OCI-M1 (cell line): ENCODE data around the gene ARR3.
A peak's percentile ranks its signal among the peaks of the same experiment; 100 is the strongest.
"Not testable (repeated sequence)": the region's sequence is repeated elsewhere in the genome, so short reads cannot be mapped to it uniquely, and the experiment has no call there.

Source experiments
- DNase-seq: peaks from one replicate; lab custom pipeline; 2025; lab: John Stamatoyannopoulos, UW

Gene ARR3

DNA sequence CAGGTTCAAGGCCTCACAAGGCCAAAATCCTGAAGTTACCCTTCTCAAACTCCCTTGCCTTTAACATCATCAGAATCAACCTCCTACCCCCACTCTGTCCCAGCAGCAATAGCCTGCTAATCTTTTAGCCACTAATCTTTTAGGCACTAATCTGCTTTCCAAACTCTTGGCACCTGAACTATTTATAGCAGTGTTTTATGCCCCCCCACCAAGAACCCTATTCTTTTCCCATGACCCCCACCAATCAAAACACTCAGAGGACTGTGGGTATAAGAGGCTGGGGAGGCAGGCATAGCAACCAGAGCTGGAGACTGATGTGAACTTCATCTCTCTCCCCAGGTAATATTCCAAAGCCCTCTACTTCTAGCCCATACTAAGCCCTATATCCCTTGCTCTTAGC is at the start of gene ARR3:
Gene ARR3, plus strand, starts transcription at position 301 of the 400 bp plus-strand sequence. CDS start 1,052 bp downstream, outside the sequence.
- no peak for DNase-seq

DNA sequence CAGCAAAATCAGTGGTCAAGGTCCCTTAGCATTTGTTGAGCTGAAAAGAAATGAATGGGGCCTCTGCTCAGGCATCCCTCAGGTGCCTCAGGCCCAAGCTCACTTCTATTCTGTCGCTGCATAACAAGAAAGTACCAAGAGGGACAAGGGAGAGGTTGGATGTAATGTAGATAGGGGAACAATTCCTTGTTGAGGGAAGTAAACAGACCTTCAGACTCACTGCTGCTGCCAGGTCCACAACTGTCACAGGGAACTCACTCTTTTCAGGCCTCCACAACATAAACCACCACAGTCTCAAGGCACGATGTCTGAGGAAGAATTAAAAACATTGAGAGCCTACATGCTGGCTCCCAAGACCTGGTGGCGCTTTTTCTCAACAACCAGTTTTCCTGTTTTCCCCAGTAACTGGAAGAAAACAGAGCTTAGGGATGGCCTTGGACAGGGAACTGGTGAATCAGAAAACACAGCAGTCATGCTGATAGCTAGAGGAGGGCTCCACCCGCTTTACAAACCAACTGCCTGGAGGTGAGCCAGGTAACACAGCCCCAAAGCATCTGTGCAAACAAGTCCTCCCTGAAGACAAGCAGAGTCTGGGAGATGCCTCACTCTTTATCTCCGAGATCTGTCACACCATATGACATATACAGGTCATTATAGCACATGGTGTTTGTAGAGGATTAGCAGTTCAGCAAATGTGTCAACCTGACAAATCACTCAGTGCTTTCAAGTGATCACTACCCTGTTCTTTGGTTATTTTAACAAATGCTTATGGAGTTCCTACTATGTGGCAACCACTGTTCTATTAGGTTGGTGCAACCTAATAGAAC is 48.0 kb upstream of the ARR3 start:
- DNase-seq, result no peak

DNA sequence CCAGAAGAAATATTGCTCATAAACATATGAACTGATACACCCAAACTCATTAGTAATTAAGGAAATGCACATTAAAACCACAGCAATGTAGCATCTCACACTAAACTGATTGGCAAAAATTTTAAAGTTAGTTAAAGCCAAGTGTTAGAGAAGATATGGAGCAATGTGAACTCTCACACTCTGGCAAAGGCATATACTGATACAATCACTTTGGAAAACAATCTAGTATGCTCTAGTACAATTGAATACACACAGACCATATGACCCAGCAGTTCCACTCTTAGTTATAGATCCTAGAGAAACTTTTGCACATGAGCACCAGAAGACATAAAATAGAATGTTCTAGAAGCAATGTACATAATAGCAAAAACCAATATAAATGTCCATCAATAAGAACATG is 42.1 kb upstream of the ARR3 start:
- no peak for DNase-seq

DNA sequence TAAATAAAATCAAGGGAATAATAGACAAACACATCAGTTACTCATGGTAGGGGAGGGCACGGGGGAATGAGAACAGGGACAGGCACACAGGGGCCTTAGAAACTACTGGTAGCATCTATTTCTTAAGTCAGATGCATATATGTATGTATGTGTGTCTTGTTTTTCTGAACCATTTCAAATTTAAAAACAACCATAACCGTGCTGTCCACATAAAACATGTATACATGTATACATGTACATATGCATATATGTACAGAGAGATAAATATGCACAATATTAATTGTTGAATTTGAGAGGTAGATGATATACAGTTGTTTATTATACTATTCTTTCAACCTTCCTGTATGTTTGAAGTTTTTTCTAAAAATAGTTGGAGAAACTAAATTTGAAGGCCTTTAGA is 41.4 kb upstream of the ARR3 start:
- DNase-seq, result no peak

DNA sequence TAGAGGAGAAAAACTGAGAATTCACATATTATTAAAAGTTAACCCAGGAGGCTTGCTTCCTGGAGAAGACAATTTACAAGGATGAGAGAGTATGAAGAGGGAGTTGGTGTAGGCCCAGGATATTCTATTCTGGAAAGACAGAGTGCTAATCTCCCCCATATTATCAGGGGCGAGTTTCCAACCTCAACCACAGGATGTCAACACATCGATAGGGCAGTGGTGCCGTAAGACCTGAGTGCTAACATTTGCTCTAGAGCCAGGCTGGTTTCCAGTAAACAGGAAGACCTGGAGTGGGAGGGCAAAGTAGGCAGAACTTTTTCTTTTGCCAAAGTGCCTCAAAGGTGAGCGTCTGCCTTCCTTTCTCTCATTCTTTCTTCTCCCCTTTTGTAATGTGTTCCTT is 36.5 kb upstream of the ARR3 start:
- DNase-seq, result peak; percentile 36

DNA sequence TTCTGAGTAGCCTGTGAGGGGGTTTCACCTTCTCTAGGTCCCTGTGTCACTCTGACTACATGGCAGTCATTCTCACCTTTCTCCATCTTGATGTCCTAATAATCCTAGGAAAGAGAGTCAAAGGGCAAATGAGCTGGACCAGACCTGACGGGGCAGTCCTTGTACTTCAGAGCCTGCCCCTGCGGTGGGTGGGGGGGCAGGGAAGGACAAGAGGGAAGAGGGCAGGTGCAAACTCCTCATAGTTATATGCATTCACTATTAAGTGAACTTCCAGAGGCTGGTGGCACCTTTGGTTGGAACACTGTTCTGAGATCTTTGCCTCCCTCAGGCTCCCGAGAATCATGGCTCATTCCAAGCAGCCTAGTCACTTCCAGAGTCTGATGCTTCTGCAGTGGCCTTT is 33.8 kb upstream of the ARR3 start, which contains the start of gene AWAT1:
Gene AWAT1, plus strand, starts transcription at position 301 of the 400 bp plus-strand sequence. Its CDS starts 41 bp downstream, at position 342.
- DNase-seq, result no peak

DNA sequence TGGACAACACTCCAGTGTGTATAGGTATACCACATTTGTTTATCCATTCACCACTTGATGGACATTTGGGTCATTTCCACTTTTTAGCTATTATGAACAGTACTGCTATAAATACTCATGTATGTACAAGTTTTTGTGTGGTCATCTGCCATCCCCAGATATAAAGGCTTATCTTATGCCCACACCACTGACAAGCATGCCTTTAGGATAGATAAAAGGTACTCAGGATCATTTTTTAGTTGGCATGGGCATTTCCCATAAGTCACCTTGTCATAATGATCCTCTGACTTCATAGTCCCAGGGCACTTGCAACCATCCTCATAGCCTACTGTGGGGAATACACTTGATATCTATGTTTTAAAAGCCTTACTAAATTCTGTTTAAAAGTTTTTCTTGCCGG is 27.4 kb upstream of the ARR3 start:
- peak; percentile 4 for DNase-seq

DNA sequence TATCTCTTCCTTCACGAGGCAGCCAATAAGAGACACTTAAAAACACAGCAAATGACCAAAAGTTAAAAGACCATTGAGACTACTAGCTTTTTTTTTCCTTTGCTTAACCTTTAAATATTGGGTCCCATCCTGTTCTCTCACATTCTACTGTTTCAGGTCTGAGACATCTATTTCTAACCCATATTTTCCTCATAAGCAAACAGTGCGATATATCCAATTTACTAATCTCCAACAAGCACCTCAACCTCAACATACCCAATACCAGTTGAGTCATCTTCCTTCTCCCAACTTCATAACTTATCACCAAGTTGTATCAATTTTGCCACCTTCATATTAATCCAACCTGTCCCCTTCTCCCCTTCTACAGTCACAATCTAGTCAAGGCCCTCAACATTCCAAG is 26.6 kb upstream of the ARR3 start:
- no peak for DNase-seq

DNA sequence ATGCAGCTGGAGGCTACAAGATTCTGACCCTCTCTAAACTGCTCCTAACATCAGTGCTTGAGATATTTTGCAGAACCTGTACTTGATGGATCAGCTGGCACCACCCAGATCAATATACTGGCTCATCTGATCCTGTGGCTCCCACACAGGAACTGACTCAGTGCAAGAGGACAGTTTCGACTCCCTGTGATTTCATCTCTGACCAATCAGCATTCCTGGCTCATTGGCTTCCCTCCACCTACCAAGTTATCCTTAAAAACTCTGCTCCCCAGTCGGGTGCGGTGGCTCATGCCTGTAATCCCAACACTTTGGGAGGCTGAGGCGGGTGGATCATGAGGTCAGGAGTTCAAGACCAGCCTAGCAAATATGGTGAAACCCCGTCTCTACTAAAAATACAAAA is 24.5 kb upstream of the ARR3 start:
- not testable (repeated sequence) for DNase-seq

DNA sequence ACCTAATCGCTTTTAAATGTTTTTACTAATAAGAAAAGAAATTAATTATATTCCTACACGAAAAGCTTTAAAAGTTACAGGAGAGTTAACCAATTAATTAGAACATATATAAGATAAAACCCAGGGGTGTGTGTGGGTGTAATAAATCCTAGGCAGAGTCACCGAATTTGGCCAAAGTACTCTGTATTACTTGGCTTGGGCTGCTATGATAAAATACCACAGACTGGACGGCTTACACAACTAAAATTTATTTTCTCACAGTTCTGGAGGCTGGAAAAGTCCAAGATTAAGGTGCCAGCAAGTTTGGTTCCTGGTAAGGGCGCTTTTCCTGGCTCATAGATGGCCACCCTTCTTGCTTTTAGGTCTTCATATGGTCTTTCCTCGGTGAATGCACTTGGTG is 23.3 kb upstream of the ARR3 start:
- no peak for DNase-seq

DNA sequence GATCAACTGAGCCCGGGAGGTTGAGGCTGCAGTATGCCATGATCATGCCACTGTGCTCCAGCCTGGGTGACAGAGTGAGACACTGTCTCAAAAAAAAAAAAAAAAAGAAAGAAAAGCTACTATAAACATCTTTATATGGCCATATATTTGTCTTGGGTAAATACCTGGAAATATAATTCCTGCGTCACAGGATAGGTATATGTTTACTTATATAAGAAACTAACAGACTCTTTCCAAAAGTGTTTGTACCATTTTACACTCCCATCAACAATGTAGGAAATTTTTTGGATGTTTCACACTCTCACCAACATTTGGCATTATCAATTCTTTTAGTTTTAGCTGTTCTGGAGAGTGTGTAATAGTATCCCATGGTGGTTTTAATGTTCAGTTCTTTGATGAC is 20.9 kb upstream of the ARR3 start:
- DNase-seq, result no peak

DNA sequence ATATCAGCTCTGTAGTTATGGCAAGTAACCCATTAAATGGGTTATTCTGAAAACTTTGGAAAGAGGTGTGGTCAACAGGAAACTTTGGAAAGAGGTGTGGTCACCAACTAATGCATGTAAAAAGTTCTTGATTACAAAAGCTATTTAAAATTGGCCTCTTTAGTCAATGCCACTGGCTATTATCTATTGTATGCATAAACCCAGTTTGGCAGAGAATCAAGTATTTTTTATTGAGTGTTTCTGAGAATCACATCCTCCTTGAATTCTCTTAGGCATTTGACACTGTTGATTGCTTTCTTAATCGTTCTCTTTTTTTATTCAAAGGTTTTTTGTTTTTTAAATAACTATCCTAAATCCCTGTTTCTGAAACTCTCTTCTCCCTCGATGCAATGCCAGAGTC is 15.6 kb upstream of the ARR3 start:
- DNase-seq, result peak; percentile 23

DNA sequence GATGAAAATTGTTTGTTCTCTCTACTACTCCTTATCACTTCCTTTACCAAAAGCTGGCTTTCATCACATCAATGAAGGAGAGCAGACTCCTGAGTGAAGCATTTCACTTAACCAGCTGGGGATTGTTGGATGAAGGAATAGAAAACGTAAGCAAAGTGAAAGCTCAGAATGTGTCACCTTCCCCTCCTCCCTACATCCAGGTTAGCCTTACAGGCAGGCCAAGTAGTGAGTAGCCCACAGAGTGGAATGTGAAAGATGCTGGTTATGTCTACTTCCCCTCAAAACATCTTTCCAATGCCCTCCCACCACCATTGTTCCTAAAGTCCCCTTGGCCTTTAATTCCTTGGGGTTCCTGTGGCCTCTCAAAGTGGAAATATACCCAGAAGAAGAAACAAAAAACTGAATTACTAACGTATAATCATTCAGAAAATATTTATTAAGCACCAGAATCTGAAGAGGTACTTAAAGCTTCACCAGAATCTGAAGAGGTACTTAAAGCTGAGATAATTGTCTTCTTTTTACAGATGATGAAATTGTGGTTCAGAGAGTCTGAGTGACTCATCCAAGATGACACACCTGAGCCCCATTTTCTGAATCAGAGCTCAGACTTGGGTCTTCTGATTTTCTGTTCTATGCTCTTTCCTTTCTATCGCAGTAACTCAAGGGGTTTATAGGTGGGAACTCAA is 14.6 kb upstream of the ARR3 start:
- no peak for DNase-seq

DNA sequence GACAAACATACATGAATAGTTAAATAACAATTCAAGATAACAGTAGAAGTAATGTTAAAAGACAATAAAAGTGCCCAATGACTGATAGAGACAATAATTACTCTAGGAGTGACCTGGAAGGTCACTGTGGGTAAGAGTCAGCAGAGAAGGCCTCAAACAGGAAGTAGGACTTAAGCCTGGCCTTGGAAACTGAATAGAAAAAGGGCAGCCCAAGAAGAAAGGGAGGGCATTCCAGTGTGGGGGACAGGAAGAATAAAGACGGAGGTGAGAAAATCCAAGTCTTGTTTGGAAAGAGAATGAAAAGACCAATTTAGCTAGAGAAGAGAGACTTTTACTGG is 14.1 kb upstream of the ARR3 start:
- DNase-seq, result no peak

DNA sequence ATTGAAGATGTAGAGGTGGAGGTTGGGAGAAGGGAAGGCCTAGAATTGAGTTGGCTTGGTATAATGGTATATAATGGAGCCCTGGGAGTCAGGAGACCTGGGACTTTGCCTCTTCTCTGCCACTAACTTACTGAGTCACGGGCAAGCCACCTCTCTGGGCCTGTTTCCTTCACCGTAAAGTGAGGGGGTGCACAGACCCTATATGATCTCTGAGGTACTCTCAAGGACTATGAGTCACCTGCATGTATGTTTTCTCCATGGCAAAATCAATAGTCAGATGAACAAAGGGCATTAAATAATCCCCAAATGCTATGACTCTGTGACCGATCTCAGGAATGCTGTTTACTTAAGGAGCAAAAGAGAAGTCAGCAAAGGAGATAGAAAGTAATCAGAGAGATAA is 13.2 kb upstream of the ARR3 start:
- no peak for DNase-seq

DNA sequence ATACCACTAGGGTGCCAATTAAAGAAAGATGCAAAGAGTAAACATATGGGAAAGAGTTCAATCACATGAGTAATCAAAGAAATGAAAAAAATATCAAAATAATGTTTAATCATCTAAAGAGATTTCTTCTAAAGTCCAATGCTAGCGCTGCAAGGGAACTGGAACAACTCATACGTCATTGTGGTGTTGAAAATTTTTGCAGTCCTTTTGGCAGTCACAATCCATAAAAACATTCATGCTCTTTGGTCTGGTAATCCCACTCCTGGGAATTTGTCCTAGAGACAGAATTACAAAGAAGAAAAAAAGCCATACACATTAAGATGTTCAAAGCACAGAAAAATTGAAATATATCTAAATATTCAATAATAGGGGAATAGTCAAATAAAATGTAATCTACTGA is 12.7 kb upstream of the ARR3 start:
- DNase-seq, result no peak

DNA sequence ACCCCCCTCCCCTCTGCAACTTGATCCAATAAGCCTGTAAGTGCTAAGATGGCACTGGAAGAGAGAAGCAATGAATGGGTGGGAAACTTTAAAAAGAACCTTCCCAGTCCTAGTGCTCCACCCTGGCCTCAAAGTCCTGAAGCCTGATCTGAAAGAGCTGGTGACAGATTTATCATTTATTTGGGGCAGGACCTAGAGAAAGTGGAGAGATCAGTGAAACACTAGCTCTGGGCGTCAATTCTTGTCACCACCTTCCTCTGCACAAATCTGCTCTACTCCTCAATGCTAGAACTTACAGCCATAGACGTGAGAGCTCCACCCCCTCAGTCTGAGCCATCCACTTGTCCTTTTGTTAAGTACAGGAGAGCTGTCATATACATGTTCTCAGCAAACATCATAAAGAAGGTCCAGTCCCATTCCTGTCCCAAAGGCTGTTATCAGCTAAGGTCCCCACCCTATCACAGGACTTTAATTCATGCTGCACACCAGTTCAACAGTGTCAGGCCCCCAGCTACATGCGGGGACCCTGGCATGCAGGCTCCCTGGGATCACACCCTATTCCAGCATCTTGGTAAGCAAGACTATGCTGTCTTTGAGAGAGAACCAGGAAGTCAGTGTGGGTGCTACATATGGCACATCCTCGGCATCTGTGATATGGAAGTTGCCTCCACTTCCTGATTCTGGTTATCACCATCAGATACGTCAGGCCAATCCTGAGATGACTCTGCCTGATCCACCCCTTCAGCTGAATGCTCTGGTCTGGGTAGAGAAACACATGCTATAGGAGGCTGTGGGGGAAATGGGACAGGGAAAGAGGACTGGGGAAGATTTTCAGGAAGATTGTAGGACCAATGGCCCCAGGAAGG is 10.5 kb upstream of the ARR3 start:
- peak; percentile 1 for DNase-seq

DNA sequence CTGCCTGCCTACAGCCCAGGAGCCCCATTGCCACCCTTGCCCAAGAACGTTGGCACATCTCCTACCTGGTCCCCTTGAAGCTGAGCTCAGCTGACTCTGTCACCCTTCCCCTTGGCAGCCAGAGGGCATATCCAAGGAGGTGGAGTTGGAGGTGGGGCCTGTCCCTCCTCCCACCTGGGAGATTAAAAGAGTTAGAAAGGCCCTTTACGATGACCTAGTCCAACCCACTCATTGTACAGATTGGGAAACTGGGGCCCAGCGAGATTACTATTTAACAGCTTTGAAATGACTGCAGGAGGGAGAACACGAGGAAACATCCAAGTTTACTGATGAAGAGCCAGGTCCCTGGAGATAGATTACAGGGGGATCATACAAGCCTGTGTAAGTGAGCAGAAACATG is 8.0 kb upstream of the ARR3 start, which contains the start of gene P2RY4:
Gene P2RY4, minus strand, starts transcription at position 101 of the 400 bp plus-strand sequence. CDS start 580 bp downstream, outside the sequence.
- no peak for DNase-seq

DNA sequence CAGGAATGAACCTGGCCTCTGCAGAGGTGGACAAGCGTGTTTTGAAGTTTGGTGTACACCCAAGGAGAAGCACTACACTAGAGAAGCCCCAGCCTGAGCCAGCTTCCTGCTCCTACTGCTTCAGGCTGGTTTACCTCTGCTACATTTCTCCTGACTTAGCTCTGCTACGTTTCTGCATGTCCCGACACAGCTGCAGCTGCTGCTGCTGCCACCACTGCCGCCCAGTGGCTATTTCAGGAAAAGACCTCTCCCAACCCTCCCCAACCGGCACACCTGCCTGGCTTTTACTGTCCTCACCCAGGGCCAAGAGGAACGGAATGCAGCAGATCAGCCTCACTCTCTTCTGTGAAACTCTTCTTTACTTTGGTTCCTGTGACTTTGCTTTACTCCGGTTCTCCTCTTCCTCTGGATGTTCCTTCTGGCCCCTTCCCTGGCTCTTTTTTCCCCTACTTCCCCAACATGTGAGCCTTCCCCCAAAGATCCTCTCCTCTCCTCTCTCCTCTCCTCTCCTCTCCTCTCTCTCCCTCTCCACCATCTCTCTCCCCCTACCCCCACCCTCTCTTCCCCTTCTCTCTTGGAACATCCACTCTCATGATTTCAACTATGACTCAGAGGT is 5.1 kb upstream of the ARR3 start:
- DNase-seq, result peak; percentile 58

DNA sequence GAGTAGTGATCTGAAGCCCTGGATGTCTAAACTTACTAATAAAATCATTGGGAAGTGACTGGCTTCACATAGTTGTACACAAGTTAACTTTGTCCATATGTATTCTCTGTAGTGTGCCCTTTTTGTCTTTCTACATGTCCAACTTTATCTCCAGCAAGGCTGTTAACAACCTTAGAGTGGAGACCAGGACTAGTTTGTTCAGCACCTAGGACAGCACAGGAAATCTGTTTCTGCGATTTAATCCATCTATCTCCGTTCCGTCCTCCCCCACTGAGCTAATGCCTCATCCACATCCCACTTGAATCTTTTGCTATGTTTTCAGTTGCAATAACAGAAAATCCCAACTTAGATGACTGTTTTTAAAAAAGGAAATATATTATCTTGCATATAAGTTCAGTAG is 3.4 kb upstream of the ARR3 start:
- DNase-seq, result peak; percentile 1

DNA sequence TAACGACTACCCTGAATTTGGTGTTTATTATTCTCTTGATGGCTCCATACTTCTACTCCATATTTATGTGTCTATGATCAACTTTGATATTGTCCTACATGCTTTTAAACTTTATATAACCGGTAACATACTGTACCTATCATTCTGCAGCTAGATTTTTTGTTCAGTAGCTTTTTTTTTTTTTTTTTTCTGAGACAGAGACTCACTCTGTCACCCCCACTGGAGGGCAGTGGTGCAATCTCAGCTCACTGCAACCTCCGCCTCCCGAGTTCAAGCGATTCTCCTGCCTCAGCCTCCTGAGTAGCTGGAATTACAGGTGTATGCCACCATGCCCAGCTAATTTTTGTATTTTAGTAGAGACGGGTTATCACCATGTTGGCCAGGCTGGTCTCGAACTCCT is 5.9 kb downstream of the ARR3 start:
- not testable (repeated sequence) for DNase-seq

DNA sequence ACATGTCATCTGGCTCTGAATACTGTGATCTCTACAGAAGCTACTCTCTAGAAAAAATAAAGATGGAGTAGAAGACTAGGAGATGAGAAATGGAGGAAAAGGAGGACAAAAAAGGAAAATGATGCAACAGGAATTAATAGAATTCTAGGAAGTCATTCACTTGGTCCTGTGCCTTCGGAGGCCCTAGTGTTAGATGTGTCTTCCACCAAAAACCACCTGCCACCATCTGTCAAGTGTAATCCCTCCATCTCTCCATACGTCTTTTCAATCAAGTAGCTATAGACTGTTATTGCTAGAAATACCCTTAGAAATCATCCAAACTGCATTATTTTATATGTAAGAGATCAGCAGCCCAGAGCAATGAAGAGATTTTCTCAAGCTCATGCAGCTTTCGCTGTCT is 10.9 kb downstream of the ARR3 start:
- DNase-seq, result no peak
